Neural crest cell (in vitro differentiated cells): ENCODE measurements around the gene EPB41L2. TPM values are rescaled to one million over a fixed set of nuclear protein-coding genes. Genes with fewer than 3 reads are reported as not detected.
"Not testable (repeated sequence)": the region's sequence is repeated elsewhere in the genome, so short reads cannot be mapped to it uniquely, and the experiment has no call there.

Experiments
- DNase-seq: peaks from one replicate; pipeline ENCODE4 v3.0.0; 2021; ENCODE audit warnings: low read depth, mixed read lengths, low spot score
- H3K27ac Mint-ChIP-seq: one replicate; pipeline ENCODE4 v1.8.0; 2021; ENCODE audit warnings: mild to moderate bottlenecking, mixed read lengths; ENCODE audit not compliant: unreplicated experiment
- H3K27me3 Mint-ChIP-seq: 2 replicates; pipeline ENCODE4 v1.8.0; 2021; ENCODE audit warnings: low read depth, mild to moderate bottlenecking, mixed read lengths
- H3K36me3 Mint-ChIP-seq: 2 replicates; pipeline ENCODE4 v1.8.0; 2021; ENCODE audit warnings: low read depth, mild to moderate bottlenecking, mixed read lengths
- H3K4me1 Mint-ChIP-seq: 2 replicates; pipeline ENCODE4 v1.8.0; 2021; ENCODE audit warnings: mixed read lengths
- H3K4me3 Mint-ChIP-seq: one replicate; pipeline ENCODE4 v1.8.0; 2021; ENCODE audit warnings: mild to moderate bottlenecking, mixed read lengths
- H3K9me3 Mint-ChIP-seq: 2 replicates; pipeline ENCODE4 v1.8.0; 2021; ENCODE audit warnings: mixed read lengths
- CTCF ChIP-seq: fragments of 200-600 bp; sonication (generic); conservative IDR thresholded peaks from 2 replicates; pipeline ENCODE4 v1.5.0; 2021; ENCODE audit warnings: antibody characterized with exemption, mild to moderate bottlenecking
- total RNA-seq: library from RNA; stranded (reverse); gene quantifications from 2 replicates; pipeline ENCODE4 v1.2.1, GENCODE V29; 2021

Gene EPB41L2
- total RNA-seq, 1 donor from 2014 or later: 114 TPM

GRCh38 chr6:131101911-131102680, 39.1 kb upstream of the EPB41L2 start:
- H3K4me1 Mint-ChIP-seq: peaks cover 12% of the 10 kb centered on the region
- H3K9me3 Mint-ChIP-seq: peaks cover 7% of the 10 kb centered on the region
- TF ChIP-seq CTCF: no peak
- H3K4me3 Mint-ChIP-seq: no peak overlapping the region
- no peak for DNase-seq
- no peak overlapping the region for H3K27ac Mint-ChIP-seq
- no peaks in the 10 kb centered on the region for H3K36me3 Mint-ChIP-seq
- no peaks in the 10 kb centered on the region for H3K27me3 Mint-ChIP-seq

- Mint-ChIP-seq H3K4me1 (no peaks in the 10 kb centered on the region), H3K9me3 (peaks cover 11% of the 10 kb centered on the region), H3K27me3 (no peaks in the 10 kb centered on the region), H3K27ac (no peak overlapping the region), H3K4me3 (no peak overlapping the region), H3K36me3 (peaks cover 7% of the 10 kb centered on the region)
- TF ChIP-seq CTCF: no peak
- DNase-seq: no peak
Measured at GRCh38 chr6:131096786-131097185, 33.7 kb upstream of the EPB41L2 start.

GRCh38 chr6:131093334-131093733, 30.3 kb upstream of the EPB41L2 start:
- no peak for TF ChIP-seq CTCF
- Mint-ChIP-seq H3K9me3 (peaks cover 6% of the 10 kb centered on the region), H3K4me1 (no peaks in the 10 kb centered on the region), H3K27me3 (no peaks in the 10 kb centered on the region), H3K27ac (no peak overlapping the region), H3K4me3 (no peak overlapping the region), H3K36me3 (peaks cover 15% of the 10 kb centered on the region)
- DNase-seq: no peak

DNA sequence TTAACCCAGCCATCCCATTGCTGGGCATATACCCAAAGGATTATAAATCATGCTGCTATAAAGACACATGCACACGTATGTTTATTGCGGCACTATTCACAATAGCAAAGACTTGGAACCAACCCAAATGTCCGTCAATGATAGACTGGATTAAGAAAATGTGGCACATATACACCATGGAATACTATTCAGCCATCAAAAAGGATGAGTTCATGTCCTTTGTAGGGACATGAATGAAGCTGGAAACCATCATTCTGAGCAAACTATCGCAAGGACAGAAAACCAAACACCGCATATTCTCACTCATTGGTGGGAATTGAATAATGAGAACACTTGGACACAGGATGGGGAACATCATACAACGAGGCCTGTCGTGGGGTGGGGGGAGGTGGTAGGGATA, 28.9 kb upstream of the EPB41L2 start:
- not testable (repeated sequence) for H3K27me3 Mint-ChIP-seq, H3K4me3 Mint-ChIP-seq, H3K27ac Mint-ChIP-seq, DNase-seq, H3K4me1 Mint-ChIP-seq, H3K9me3 Mint-ChIP-seq
- peaks cover 17% of the 10 kb centered on the region for H3K36me3 Mint-ChIP-seq

- Mint-ChIP-seq H3K9me3 (peaks cover 12% of the 10 kb centered on the region), H3K36me3 (peaks cover 24% of the 10 kb centered on the region)
- H3K27me3 Mint-ChIP-seq, H3K4me3 Mint-ChIP-seq, H3K4me1 Mint-ChIP-seq, DNase-seq, H3K27ac Mint-ChIP-seq: not testable (repeated sequence)
Measured at GRCh38 chr6:131090339-131090738, 27.3 kb upstream of the EPB41L2 start.

DNA sequence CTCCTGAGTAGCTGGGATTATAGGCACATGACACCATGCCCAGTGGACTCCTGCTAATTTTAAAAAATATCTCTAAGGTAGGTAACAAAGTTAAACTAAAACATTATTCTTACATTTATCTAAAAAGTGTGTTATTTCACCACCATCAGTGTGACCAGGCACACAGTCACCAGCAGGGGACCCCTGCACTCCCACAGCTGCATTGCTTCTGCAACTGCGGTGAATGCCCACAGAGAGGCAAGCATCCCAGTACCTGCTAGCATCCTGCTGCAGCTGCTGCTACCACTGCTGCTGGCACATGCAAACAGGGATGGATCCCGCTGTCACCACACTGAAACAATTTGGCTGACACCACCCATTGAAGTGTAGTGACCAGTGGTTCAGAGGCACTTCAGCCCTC, 21.9 kb upstream of the EPB41L2 start:
- H3K4me1 Mint-ChIP-seq: peaks cover 18% of the 10 kb centered on the region
- H3K4me3 Mint-ChIP-seq: no peak overlapping the region
- H3K9me3 Mint-ChIP-seq: peaks cover 9% of the 10 kb centered on the region
- no peaks in the 10 kb centered on the region for H3K27me3 Mint-ChIP-seq
- H3K36me3 Mint-ChIP-seq: peaks cover 12% of the 10 kb centered on the region
- no peak for DNase-seq
- H3K27ac Mint-ChIP-seq: no peak overlapping the region
- TF ChIP-seq CTCF: no peak
